IPS-11a (cell line): ENCODE measurements around the gene KRT23.

Experiments
- H3K4me3 ChIP-seq: one replicate; pipeline ENCODE4 v1.5.1; 2013; ENCODE audit warnings: low read depth, low read length, control low read depth

KRT23 gene

GRCh38 chr17:40873255-40873654, 64.2 kb downstream of the KRT23 start:
- H3K4me3 ChIP-seq: no peak overlapping the region
